Measurements from ENCODE around the gene ADRA2C.

Gene ADRA2C

DNA sequence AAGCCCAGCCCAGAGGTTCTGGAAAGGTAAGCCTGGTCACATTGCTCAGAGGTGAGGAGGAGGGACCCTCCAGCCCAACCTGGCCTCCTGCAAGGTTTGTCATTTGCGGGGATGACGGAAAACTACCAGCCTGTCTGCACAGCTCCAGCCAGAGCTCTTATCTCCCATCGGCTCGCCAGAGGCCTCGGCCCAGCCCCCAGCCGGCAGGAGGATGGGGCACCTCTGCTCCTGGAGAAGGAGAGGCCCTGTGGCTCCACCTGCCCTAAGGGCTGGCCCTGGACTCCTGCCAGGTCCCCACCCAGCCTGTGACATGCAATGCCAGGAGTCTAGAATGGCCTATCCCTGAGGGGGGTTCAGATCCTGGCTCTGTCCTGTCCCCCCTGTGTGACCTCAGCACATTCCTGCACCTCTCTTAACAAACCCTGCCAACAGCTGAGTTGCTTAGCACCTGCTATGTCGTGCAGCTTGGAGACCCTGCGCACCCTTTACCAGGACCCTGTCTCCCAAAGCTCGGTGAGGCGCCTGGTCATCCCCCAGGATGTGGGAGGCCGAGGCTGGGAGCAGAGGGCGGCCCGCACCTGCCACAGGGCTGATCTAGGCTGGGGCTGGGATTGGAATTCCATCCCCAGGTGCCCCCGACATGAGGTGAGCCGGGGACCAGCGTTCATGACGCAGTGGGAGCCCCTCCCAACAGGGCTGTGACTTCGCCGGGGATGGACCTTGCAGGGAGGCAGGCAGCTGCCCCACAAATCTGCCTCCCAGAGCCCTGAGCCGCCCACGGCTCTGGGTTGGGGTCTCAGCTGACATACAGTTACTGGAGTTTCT lies 14.4 kb downstream of the ADRA2C start:
- no peak for DNase-seq

- peak in 1 of 3 donors; percentile 8 for DNase-seq
Observed at GRCh38 chr4:3781193-3781886, 15.2 kb downstream of the ADRA2C start.

- no peak for DNase-seq
Observed at GRCh38 chr4:3781997-3782930, 16.1 kb downstream of the ADRA2C start.

GRCh38 chr4:3783693-3784306 lies 17.6 kb downstream of the ADRA2C start:
- peak; percentile 30 to 46 (median 32) for DNase-seq

DNA sequence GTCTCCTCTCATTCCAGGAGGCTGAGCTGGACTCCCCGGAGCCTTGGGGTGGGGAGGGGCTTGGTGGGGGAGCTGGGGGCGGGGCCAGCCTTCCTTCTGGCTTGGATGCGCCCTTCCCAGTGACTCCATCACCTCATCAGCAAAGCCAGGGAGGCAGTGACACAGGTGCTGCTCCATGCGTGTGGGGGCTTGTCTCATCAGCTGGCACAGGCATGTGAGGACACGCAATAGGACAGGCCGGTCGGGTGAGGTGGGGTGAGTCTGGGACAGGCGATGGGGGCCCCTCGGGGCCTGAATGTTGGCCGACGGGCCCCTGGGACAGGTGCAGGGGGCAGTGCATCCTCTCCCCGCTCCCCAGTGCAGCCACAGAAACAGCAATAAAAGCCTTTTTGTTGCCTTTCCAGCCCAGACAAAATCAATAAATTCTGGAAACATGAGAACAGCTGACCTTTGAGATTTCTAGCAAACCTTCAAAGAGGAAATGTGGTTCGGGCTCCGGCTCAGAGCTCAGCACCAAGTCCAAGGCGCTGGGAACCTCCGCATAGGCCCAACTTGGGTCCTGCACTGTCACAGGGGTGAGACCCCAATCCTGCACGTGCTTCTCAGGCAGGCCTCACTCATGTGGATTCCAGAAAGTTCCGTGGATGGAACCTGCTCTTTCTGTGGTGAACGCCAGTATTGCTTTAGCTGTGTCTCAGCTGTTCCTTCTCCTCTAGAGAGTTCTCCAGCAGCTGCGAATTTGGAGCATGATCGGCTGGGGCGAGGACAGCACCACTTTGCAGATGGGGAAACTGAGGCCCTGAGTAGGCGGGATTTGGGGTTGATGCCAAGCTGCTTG lies 18.5 kb downstream of the ADRA2C start:
- no peak for DNase-seq

GRCh38 chr4:3785292-3785565 lies 19.0 kb downstream of the ADRA2C start:
- no peak for DNase-seq

GRCh38 chr4:3786196-3786869 lies 20.1 kb downstream of the ADRA2C start:
- no peak for DNase-seq

DNA sequence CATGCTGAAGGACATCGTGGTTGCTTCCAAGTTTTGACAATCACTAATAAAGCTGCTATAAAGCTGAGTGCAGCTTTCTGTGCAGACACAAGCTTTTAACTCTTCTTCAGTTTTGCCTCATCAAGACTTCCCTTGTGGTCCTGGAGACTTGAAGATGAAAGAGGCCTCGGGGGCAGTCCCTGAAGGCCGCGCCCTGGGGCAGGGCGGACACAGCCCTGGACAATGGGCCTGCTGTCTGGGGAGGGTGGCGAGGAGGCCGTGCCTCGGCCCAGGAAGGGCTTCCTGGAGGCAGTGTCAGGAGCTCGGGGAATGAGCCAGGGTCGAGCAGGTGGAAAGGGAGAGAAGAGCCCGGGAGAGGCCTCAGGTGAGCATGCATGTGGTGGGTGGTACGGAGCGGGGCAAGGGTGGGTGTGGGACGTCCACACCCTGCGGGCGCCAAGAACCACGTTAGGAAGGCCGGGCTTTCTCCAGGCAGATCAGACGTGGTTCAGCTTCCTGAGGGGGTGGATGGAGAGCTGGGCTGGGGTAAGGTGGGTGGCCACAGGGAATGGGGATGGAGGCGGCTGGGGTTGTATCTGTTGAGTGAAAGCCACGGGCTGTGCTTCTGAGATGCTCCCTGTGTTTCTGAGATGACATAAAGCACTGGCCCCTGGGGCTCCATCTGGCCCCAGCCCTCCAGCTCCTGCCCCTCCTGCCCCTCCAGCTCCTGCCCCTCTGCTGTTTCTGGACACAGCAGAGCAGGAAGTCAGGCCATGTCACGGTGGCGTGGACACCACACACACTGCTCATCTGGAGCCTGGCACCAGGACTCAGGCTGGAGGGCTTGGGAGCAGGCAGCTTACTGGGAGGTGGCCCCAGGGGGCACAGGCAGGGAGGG lies 21.5 kb downstream of the ADRA2C start:
- no peak for DNase-seq

DNA sequence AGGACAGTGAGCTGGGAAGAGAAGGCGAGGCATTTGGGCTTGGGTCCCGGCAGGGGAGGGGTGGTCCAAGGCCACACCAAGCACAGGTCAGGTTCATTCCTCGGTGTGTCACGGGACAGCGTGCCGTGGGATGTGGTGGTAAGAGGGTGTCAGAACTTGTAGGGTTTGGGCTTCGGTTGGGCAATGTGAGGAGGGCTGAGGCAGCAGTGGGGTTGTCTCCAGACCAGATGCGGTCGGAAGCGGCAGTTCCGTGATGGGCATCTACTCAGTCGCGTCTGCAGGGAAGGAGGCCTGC lies 22.1 kb downstream of the ADRA2C start:
- DNase-seq, result no peak

GRCh38 chr4:3789587-3789986 lies 23.4 kb downstream of the ADRA2C start:
- DNase-seq, result no peak

DNA sequence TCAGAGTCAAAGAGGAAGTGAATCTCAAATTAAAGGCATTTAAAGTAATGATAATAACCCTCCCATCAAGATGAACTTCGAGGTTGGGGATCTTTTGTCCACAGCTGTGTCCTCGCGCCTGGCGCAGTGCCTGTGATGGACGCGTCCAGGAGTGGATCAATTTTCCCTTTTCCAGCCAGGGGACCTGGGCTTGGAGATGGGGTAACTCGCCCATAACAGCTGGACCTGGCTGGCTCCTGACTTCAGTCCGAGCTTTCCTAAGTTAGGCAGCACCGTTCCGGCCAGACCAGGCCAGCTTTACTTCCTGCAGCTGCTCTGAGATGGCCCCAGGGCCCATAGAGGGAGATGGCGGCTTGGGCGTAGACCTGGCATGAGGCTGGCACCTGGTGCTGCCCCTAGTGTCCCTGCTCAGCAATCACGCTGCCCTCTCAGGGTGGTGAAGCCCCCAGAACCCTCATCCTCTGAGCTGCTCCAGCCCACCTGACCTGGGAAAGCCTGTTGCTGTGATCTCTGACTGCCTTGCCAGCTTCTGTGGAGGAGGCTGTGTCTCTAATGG lies 23.9 kb downstream of the ADRA2C start:
- DNase-seq, result no peak

- no peak for DNase-seq
Observed at GRCh38 chr4:3791256-3791655, 25.1 kb downstream of the ADRA2C start.

GRCh38 chr4:3791910-3792542 lies 25.8 kb downstream of the ADRA2C start:
- peak in 1 of 3 donors; percentile 17 for DNase-seq

GRCh38 chr4:3792813-3793212 lies 26.6 kb downstream of the ADRA2C start:
- peak in 1 of 3 donors; percentile 22 for DNase-seq

DNA sequence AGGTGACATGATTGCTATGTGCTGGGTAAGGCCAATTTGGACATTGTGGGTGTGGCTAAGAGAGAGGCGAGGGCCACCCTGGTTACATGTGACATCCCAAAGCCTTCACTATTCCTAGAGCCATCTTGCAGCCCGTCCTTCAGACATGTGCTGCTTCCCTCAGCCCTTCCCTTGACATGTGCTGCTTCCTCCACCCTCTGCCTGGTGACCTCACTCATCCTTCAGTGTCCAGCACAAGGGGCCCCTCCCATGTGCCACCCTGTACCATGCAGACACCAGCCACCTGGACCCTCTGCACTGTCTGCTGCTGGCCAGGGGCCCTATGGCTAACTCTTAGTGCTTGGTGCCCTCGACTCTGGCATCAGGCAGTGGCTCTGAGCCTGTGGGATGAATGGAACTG lies 27.4 kb downstream of the ADRA2C start:
- DNase-seq, result no peak

DNA sequence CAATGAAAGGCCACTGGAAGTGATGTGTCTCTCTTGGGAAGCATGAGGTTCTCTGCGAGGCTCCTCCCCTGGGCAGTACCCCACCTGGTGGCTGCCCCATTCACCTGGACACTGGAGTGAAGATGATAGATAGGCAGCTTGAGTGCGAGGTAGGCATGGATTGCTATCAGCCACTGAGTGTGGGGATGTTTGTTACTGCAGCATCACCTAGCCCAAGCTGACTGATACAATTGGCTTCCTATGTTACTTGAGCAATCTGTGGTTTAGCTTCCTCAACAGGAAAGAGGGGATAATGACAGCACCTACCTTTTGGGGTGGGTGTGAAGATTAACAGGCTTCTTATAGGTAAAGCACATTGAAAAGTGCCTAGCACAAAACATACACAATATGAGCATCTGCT lies 30.8 kb downstream of the ADRA2C start:
- DNase-seq, result no peak

DNA sequence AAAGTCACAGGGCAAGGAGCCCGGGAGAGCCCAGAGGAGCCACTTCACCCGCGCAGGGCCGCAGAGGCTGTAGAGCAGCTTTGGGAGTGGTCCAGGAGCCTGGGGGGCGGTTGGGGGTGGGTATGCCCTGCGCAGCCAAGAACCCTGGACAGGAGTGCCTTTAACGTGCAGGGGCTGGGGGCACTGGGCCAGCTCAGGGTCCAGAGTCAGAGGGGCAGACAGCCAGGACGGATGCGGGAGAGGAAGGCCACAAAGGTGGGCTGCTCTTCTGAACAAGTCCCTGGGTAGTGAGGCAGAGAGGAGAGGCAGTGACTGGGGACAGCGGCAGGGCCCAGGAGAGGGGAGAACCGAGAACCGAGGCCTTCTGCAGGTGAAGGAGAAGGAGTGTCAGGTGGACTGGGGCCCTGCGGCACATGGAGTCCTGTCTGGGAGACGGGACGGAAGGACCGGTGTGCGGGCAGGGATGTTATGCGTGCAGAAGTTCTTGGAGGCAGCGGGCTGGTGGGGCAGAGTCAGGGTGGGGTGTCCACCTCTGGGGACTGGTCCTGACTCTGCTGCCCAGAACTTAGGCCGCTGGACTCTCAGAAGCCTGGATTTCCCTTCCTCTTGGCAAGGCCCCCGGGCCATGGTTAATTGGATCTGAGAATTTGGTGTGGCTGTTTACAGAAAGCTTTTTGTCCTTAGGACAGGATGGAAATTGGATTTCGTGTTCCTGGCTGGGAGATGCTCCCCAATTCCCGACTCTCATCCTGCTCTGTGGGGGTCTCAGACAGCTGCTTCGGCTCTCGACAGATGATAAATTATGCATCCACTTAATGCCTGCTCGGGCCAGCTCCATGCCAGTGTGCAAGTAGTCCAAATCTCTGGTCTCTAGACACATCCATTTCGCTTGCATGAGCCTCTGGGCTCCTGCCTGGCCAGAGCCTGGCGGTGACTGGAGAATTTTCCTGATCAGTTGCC lies 31.9 kb downstream of the ADRA2C start:
- no peak for DNase-seq

- DNase-seq, result no peak
Observed at GRCh38 chr4:3799496-3799895, 33.3 kb downstream of the ADRA2C start.

GRCh38 chr4:3800351-3800750 lies 34.2 kb downstream of the ADRA2C start:
- DNase-seq, result no peak
